HG02938 (cell line): Measurements from ENCODE around the gene EXOC1L.

Source experiments
- ATAC-seq: cut with Tn5 transposase; IDR thresholded peaks from one replicate; pipeline ENCODE4 v1.9.1; 2021; ENCODE audit warnings: mild to moderate bottlenecking, moderate library complexity; ENCODE audit not compliant: unreplicated experiment

The EXOC1L gene

DNA sequence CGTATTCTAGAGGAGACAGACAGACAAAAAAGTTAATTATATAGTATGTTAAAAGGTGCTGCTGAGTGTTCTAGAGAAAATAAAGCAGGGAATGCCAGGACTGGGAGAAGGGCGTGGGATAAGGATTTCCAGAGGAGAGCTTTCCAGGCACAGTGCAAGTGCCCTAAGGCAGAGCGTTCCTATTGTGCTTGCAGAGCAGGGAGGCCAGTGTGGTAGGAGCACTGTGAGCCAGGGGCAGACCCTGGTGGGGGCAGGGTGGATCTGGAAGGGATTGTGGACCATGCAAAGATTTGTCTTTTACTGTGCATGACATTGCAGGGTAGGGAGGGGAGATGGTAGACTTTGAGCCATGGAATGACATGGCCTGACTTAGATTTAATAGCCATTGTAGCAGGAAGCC, 59.6 kb downstream of the EXOC1L start:
- no peak for ATAC-seq

DNA sequence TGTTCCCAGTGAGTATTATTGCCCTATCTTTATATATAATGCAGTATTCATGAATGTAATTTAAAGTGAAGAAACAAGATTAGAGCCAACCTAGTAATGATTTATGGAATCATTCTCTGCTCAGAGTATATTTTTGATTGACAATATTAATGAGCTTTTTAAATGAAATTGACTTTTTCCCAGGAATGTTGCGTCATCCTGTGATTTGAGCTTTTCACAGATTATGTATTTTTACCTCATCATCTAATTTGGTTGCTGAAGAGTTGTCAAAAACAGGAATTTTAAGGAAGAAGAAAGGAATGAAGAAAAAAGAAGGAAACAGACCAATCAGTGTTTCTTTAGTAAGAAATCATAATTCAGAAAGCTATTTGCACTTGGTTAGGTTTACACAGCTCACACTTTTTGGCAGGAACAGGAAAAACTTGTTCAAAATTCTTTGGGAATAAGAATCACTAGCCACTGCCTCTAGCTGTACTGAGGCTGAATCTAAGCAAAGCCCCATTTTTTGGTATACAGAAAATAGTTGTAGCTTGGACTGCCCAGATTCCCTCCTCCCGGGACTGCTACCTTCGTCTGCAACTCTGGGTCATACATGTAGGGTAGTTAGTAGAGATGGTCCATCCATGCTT, 61.2 kb downstream of the EXOC1L start:
- no peak for ATAC-seq

GRCh38 chr4:55884093-55884850, 64.7 kb downstream of the EXOC1L start:
- ATAC-seq: no peak

- no peak for ATAC-seq
These were observed 65.2 kb downstream of the EXOC1L start for GRCh38 chr4:55884851-55885219.
